SK-N-MC (cell line): ENCODE data around the gene MAGI3.

Experiments
- EZH2 ChIP-seq: fragments of 200-600 bp; sonication (generic); IDR thresholded peaks from one replicate; pipeline ENCODE4 v1.6.1; 2017; ENCODE audit warnings: antibody characterized with exemption
- POLR2AphosphoS5 ChIP-seq: IDR thresholded peaks from 2 replicates; pipeline ENCODE4 v1.6.1; 2012; ENCODE audit warnings: mild to moderate bottlenecking, low read depth, low read length, borderline replicate concordance

DNA sequence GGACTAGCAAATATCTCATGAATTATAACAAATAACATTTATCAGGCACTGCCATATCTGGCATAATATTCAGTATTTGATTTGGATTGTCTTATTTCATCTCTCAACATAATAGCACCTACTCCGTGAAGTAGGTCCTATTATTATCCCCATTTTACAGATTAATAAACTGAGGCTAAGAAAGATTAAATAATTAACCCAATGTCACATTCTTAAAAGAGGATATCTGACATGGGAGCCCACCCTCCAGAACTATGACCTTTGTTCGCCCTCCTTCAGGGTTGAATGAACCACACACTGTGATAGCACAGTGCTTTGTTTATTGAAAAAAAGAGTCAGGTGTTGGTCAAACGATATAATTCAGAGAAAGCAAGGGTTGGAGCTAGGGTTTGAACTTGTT, 19.4 kb upstream of the MAGI3 start:
- TF ChIP-seq EZH2 (no peak), POLR2AphosphoS5 (no peak)
